Activated CD4-positive, alpha-beta memory T cell treated with anti-CD3 and anti-CD28 coated beads for 36 hours (primary cell): ENCODE results near the gene AP5S1. TPM values are rescaled to one million over a fixed set of nuclear protein-coding genes. Genes with fewer than 3 reads are reported as not detected.

Source experiments
- CTCF ChIA-PET: fragments of 350-600 bp; sonication (Branson Sonifier 250); formaldehyde crosslinking; loops from one replicate; lab custom pipeline; 2021; ENCODE audit warnings: antibody characterized with exemption, inconsistent platforms; lab: Charles Lee
- POLR2A ChIA-PET: fragments of 350-600 bp; sonication (Branson Sonifier 250); formaldehyde crosslinking; loops from one replicate; lab custom pipeline; 2021; ENCODE audit warnings: antibody characterized with exemption; lab: Charles Lee
- DNase-seq: peaks from one replicate; pipeline ENCODE4 v3.0.0-alpha.2; 2020
- H3K27ac Mint-ChIP-seq: one replicate; pipeline ENCODE4 v1.8.0; 2021; ENCODE audit warnings: mixed read lengths
- H3K27me3 Mint-ChIP-seq: one replicate; pipeline ENCODE4 v1.8.0; 2021; ENCODE audit warnings: mixed read lengths
- H3K36me3 Mint-ChIP-seq: one replicate; pipeline ENCODE4 v1.8.0; 2021; ENCODE audit warnings: mixed read lengths
- H3K4me1 Mint-ChIP-seq: one replicate; pipeline ENCODE4 v1.8.0; 2021; ENCODE audit warnings: low read depth, mixed read lengths
- H3K4me3 Mint-ChIP-seq: one replicate; pipeline ENCODE4 v1.8.0; 2021; ENCODE audit warnings: mild to moderate bottlenecking, mixed read lengths
- H3K9me3 Mint-ChIP-seq: one replicate; pipeline ENCODE4 v1.8.0; 2021; ENCODE audit warnings: mixed read lengths
- intact Hi-C: fragments of 100-400 bp; cut with micrococcal nuclease; formaldehyde crosslinking; loops from one replicate; pipeline ENCODE4 v1.15.1; 2023
- total RNA-seq, 2 experiments: library from RNA; stranded (reverse); gene quantifications; one replicate each; pipeline ENCODE4 v1.2.3, GENCODE V29; 2021

AP5S1 gene
- total RNA-seq, 2 experiments from 2014 or later: 9.1 to 10.0 TPM

GRCh38 chr20:3846740-3847428, 26.5 kb downstream of the AP5S1 start, which contains the start of gene MAVS:
Gene MAVS, plus strand, starts transcription at chr20:3846834. Its CDS starts 7,791 bp downstream, at chr20:3854625.
- intact Hi-C loops: loop anchor here (1.0 to 2.0 kb wide), 3 partner anchors 26 to 94 kb away; partner anchors contain the start of gene AP5S1
- ChIA-PET POLR2A (interaction anchor here (0.5 to 1.0 kb wide), 2 partner anchors 12 to 60 kb away, joined by 3 to 4 read pairs; partner anchors contain the start of gene CENPB), CTCF (interaction anchor here (0.8 to 1.5 kb wide), 2 partner anchors 26 to 79 kb away, joined by 4 read pairs; partner anchors contain the start of genes ADISSP and AP5S1)
- Mint-ChIP-seq H3K36me3 (no peaks in the 10 kb centered on the region), H3K27ac (peak within 1 kb of the TSS; percentile 85), H3K4me1 (peaks cover 24% of the 10 kb centered on the region), H3K27me3 (no peaks in the 10 kb centered on the region), H3K9me3 (no peaks in the 10 kb centered on the region), H3K4me3 (peak within 1 kb of the TSS; percentile 91)
- peak; percentile 89 for DNase-seq

- ChIA-PET POLR2A (interaction anchor here (0.5 to 1.0 kb wide), 3 partner anchors 11 to 64 kb away, joined by 3 to 4 read pairs (median 3); partner anchors contain the start of gene CENPB), CTCF (interaction anchor here (0.8 to 1.5 kb wide), 2 partner anchors 27 to 80 kb away, joined by 4 read pairs; partner anchors contain the start of genes ADISSP and AP5S1)
- no peaks in the 10 kb centered on the region for H3K9me3 Mint-ChIP-seq
- DNase-seq: peak; percentile 15
- intact Hi-C loops: loop anchor here (2.0 kb wide), 2 partner anchors 27 to 53 kb away; partner anchors contain the start of gene AP5S1
- peak overlapping the region; percentile 85 for H3K27ac Mint-ChIP-seq
- no peaks in the 10 kb centered on the region for H3K27me3 Mint-ChIP-seq
- H3K36me3 Mint-ChIP-seq: no peaks in the 10 kb centered on the region
- H3K4me1 Mint-ChIP-seq: peaks cover 24% of the 10 kb centered on the region
- peak overlapping the region; percentile 91 for H3K4me3 Mint-ChIP-seq
Measured at GRCh38 chr20:3847429-3847940, 27.1 kb downstream of the AP5S1 start.

- Mint-ChIP-seq H3K27me3 (no peaks in the 10 kb centered on the region), H3K4me3 (peak overlapping the region; percentile 50), H3K9me3 (no peaks in the 10 kb centered on the region), H3K36me3 (no peaks in the 10 kb centered on the region), H3K27ac (peak overlapping the region; percentile 35), H3K4me1 (peaks cover 24% of the 10 kb centered on the region)
- no peak for DNase-seq
- ChIA-PET CTCF (interaction anchor here (1.5 kb wide), 1 partner anchor 62 kb away, joined by 6 read pairs; the partner anchor contains the start of gene CENPB), POLR2A (interaction anchor here (0.8 kb wide), 1 partner anchor 63 kb away, joined by 3 read pairs; no protein-coding TSS in a partner anchor)
- intact Hi-C loops: no loop called here
Measured at GRCh38 chr20:3848565-3848964, 28.2 kb downstream of the AP5S1 start.

GRCh38 chr20:3854462-3854871, 34.1 kb downstream of the AP5S1 start:
- Mint-ChIP-seq H3K9me3 (no peaks in the 10 kb centered on the region), H3K4me1 (peaks cover 2% of the 10 kb centered on the region), H3K27me3 (no peaks in the 10 kb centered on the region), H3K27ac (peak overlapping the region; percentile 23), H3K4me3 (no peak overlapping the region), H3K36me3 (peaks cover 17% of the 10 kb centered on the region)
- ChIA-PET CTCF (interaction anchor here (0.6 to 4.3 kb wide), 34 partner anchors 10 to 1070 kb away, joined by 3 to 30 read pairs (median 5); partner anchors contain the start of genes ADISSP, AP5S1, CDC25B and CENPB), POLR2A (no interaction called here)
- DNase-seq: no peak
- intact Hi-C loops: no loop called here

GRCh38 chr20:3857405-3857804, 37.1 kb downstream of the AP5S1 start:
- intact Hi-C loops: no loop called here
- ChIA-PET POLR2A (no interaction called here), CTCF (interaction anchor here (1.2 kb wide), 1 partner anchor 146 kb away, joined by 3 read pairs; no protein-coding TSS in a partner anchor)
- Mint-ChIP-seq H3K27me3 (no peaks in the 10 kb centered on the region), H3K4me3 (no peak overlapping the region), H3K9me3 (no peaks in the 10 kb centered on the region), H3K36me3 (peaks cover 30% of the 10 kb centered on the region), H3K27ac (no peak overlapping the region), H3K4me1 (no peaks in the 10 kb centered on the region)
- no peak for DNase-seq

- Mint-ChIP-seq H3K27me3 (no peaks in the 10 kb centered on the region), H3K36me3 (peaks cover 42% of the 10 kb centered on the region), H3K4me1 (no peaks in the 10 kb centered on the region), H3K9me3 (no peaks in the 10 kb centered on the region), H3K27ac (no peak overlapping the region), H3K4me3 (no peak overlapping the region)
- ChIA-PET CTCF (no interaction called here), POLR2A (interaction anchor here (0.7 kb wide), 1 partner anchor 11 kb away, joined by 3 read pairs; no protein-coding TSS in a partner anchor)
- no peak for DNase-seq
- intact Hi-C loops: no loop called here
Measured at GRCh38 chr20:3858689-3859088, 38.3 kb downstream of the AP5S1 start.

DNA sequence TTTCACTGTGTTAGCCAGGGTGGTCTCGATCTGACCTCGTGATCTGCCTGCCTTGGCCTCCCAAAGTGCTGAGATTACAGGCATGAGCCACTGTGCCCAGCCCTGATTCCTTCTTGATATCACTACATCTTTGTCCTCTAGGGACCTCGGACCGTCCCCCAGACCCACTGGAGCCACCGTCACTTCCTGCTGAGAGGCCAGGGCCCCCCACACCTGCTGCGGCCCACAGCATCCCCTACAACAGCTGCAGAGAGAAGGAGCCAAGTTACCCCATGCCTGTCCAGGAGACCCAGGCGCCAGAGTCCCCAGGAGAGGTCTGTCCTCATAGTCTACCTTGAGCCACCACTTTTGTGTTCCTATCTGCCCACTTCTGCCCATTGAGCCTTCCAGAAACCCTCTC, 40.8 kb downstream of the AP5S1 start:
- no peak overlapping the region for H3K27ac Mint-ChIP-seq
- ChIA-PET POLR2A (no interaction called here), CTCF (no interaction called here)
- no peaks in the 10 kb centered on the region for H3K4me1 Mint-ChIP-seq
- H3K36me3 Mint-ChIP-seq: peaks cover 48% of the 10 kb centered on the region
- DNase-seq: no peak
- no peak overlapping the region for H3K4me3 Mint-ChIP-seq
- no peaks in the 10 kb centered on the region for H3K9me3 Mint-ChIP-seq
- intact Hi-C loops: no loop called here
- H3K27me3 Mint-ChIP-seq: no peaks in the 10 kb centered on the region

GRCh38 chr20:3862333-3862732, 42.0 kb downstream of the AP5S1 start:
- H3K4me1 Mint-ChIP-seq: no peaks in the 10 kb centered on the region
- H3K9me3 Mint-ChIP-seq: no peaks in the 10 kb centered on the region
- ChIA-PET CTCF (no interaction called here), POLR2A (no interaction called here)
- DNase-seq: no peak
- no peak overlapping the region for H3K4me3 Mint-ChIP-seq
- intact Hi-C loops: no loop called here
- H3K27ac Mint-ChIP-seq: no peak overlapping the region
- peaks cover 42% of the 10 kb centered on the region for H3K36me3 Mint-ChIP-seq
- no peaks in the 10 kb centered on the region for H3K27me3 Mint-ChIP-seq

GRCh38 chr20:3863317-3863716, 43.0 kb downstream of the AP5S1 start:
- H3K9me3 Mint-ChIP-seq: no peaks in the 10 kb centered on the region
- H3K27me3 Mint-ChIP-seq: no peaks in the 10 kb centered on the region
- no peak for DNase-seq
- ChIA-PET CTCF (no interaction called here), POLR2A (no interaction called here)
- no peak overlapping the region for H3K27ac Mint-ChIP-seq
- H3K4me3 Mint-ChIP-seq: no peak overlapping the region
- no peaks in the 10 kb centered on the region for H3K4me1 Mint-ChIP-seq
- intact Hi-C loops: no loop called here
- peaks cover 35% of the 10 kb centered on the region for H3K36me3 Mint-ChIP-seq

- Mint-ChIP-seq H3K36me3 (peaks cover 35% of the 10 kb centered on the region), H3K9me3 (no peaks in the 10 kb centered on the region), H3K27ac (no peak overlapping the region), H3K4me1 (no peaks in the 10 kb centered on the region), H3K27me3 (no peaks in the 10 kb centered on the region), H3K4me3 (no peak overlapping the region)
- DNase-seq: no peak
- intact Hi-C loops: no loop called here
- ChIA-PET CTCF (no interaction called here), POLR2A (no interaction called here)
Measured at GRCh38 chr20:3864518-3864917, 44.2 kb downstream of the AP5S1 start.

- H3K4me3 Mint-ChIP-seq: no peak overlapping the region
- no peak for DNase-seq
- ChIA-PET POLR2A (no interaction called here), CTCF (no interaction called here)
- no peak overlapping the region for H3K27ac Mint-ChIP-seq
- peaks cover 35% of the 10 kb centered on the region for H3K36me3 Mint-ChIP-seq
- H3K27me3 Mint-ChIP-seq: no peaks in the 10 kb centered on the region
- H3K4me1 Mint-ChIP-seq: no peaks in the 10 kb centered on the region
- H3K9me3 Mint-ChIP-seq: no peaks in the 10 kb centered on the region
- intact Hi-C loops: no loop called here
Measured at GRCh38 chr20:3865152-3865886, 45.0 kb downstream of the AP5S1 start.
